Uterus (tissue), 4 donors: Measurements from ENCODE around the gene LYRM7. TPM values are rescaled to one million over a fixed set of nuclear protein-coding genes. Genes with fewer than 3 reads are reported as not detected.

Experiments
- DNase-seq, 2 donors: peaks; one replicate each; pipeline ENCODE4 v3.0.0-alpha.2; 2019 to 2020
- H3K27ac ChIP-seq, 2 donors: fragments of 200-600 bp; sonication (generic); 1 replicate in 1 of 2; 2 replicates in 1 of 2; pipeline ENCODE4 v1.5.1; 2016 to 2018
- H3K27me3 ChIP-seq, 2 donors: fragments of 200-600 bp; sonication (generic); one replicate each; pipeline ENCODE4 v1.5.1; 2018 to 2019; ENCODE audit warnings: control low read depth in 1 of 2
- H3K36me3 ChIP-seq, 2 donors: fragments of 200-600 bp; sonication (generic); one replicate each; pipeline ENCODE4 v1.5.1; 2019; ENCODE audit warnings: control low read depth in 1 of 2
- H3K4me1 ChIP-seq, 2 donors: fragments of 200-600 bp; sonication (generic); one replicate each; pipeline ENCODE4 v1.5.1; 2018 to 2019; ENCODE audit warnings: control low read depth in 1 of 2
- H3K4me3 ChIP-seq, 2 donors: fragments of 200-600 bp; sonication (generic); 1 replicate in 1 of 2; 2 replicates in 1 of 2; pipeline ENCODE4 v1.5.1; 2018 to 2019; ENCODE audit warnings: mild to moderate bottlenecking in 1 of 2
- H3K9me3 ChIP-seq, 2 donors: fragments of 200-600 bp; sonication (generic); one replicate each; pipeline ENCODE4 v1.5.1; 2019; ENCODE audit warnings: control low read depth in 1 of 2
- POLR2A ChIP-seq, 2 donors: fragments of 450-650 bp; IDR thresholded peaks; one replicate each; pipeline ENCODE4 v1.6.1; 2016; ENCODE audit warnings: antibody characterized with exemption in 2 of 2, mild to moderate bottlenecking in 1 of 2, moderate library complexity in 1 of 2
- intact Hi-C: fragments of 100-400 bp; cut with DNase I; formaldehyde crosslinking; loops from one replicate; pipeline ENCODE4 v1.15.1; 2023; ENCODE audit warnings: low total_unique reads
- total RNA-seq, 4 donors: library from RNA; depleted of rRNA in 3 of 4; stranded (reverse); fragments of >200 nt in 3 of 4; gene quantifications; one replicate each; pipeline versions ENCODE4 v1.1.0 to v1.2.4, GENCODE V29; 2014 to 2023
- TF ChIP-seq, protein P1 (sequence below), 4 experiments: fragments of 200-600 bp in 2 of 4; fragments of 450-650 bp in 2 of 4; sonication (generic) in 2 of 4; IDR thresholded peaks; one replicate each; pipeline ENCODE4 v1.5.1; 2016 to 2019; ENCODE audit warnings: antibody characterized with exemption in 4 of 4, mild to moderate bottlenecking in 2 of 4, moderate library complexity in 1 of 4
- donor health status: DM: yes; HTN: yes; CAD: no.

The LYRM7 gene
- total RNA-seq, 4 donors from 2014 or later: 4.1 to 22.6 (median 7.9) TPM

GRCh38 chr5:131254741-131255140, 84.0 kb downstream of the LYRM7 start:
- intact Hi-C loops: no loop called here
- no peak overlapping the region for H3K27ac ChIP-seq

More at GRCh38 chr5:131254741-131255140, 84.0 kb downstream of the LYRM7 start:
- no peaks in the 10 kb centered on the region for H3K27me3 ChIP-seq
- H3K9me3 ChIP-seq: no peaks in the 10 kb centered on the region
- no peak for TF ChIP-seq POLR2A (IDR thresholded peaks at IDR 0.05)
- TF ChIP-seq, protein P1, sequence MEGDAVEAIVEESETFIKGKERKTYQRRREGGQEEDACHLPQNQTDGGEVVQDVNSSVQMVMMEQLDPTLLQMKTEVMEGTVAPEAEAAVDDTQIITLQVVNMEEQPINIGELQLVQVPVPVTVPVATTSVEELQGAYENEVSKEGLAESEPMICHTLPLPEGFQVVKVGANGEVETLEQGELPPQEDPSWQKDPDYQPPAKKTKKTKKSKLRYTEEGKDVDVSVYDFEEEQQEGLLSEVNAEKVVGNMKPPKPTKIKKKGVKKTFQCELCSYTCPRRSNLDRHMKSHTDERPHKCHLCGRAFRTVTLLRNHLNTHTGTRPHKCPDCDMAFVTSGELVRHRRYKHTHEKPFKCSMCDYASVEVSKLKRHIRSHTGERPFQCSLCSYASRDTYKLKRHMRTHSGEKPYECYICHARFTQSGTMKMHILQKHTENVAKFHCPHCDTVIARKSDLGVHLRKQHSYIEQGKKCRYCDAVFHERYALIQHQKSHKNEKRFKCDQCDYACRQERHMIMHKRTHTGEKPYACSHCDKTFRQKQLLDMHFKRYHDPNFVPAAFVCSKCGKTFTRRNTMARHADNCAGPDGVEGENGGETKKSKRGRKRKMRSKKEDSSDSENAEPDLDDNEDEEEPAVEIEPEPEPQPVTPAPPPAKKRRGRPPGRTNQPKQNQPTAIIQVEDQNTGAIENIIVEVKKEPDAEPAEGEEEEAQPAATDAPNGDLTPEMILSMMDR (IDR thresholded peaks at IDR 0.05): no peak
- no peak for DNase-seq
- H3K36me3 ChIP-seq: no peaks in the 10 kb centered on the region
- no peaks in the 10 kb centered on the region for H3K4me1 ChIP-seq
- no peak overlapping the region for H3K4me3 ChIP-seq

Other genes with a start within 250 kb of the LYRM7 start
- 100 to 1,000 TPM in 3 of 4 donors, 10 to 100 TPM in 1; 86.1 to 683 (median 196) TPM for gene HINT1, start 5.7 kb upstream of the LYRM7 start, total RNA-seq
- gene CDC42SE2, start 93.1 kb downstream of the LYRM7 start, total RNA-seq: 10 to 100 TPM in 3 of 4 donors, 1 to 10 TPM in 1; 4.6 to 62.8 (median 21.9) TPM